MM.1S (cell line): ENCODE measurements around the gene FHIT.

Source experiments
- DNase-seq: peaks from one replicate; pipeline ENCODE4 v3.0.0-alpha.2; 2015
- H2AFZ ChIP-seq: fragments of 300-600 bp; sonication (generic); 2 replicates; pipeline ENCODE4 v1.6.0; 2016; ENCODE audit warnings: antibody characterized with exemption, low read length
- H3F3A ChIP-seq: fragments of 300-600 bp; sonication (generic); 2 replicates; pipeline ENCODE4 v1.6.1; 2016; ENCODE audit warnings: mild to moderate bottlenecking, antibody characterized with exemption, low read length, moderate library complexity, mixed read lengths; ENCODE audit not compliant: insufficient read depth
- H3K27ac ChIP-seq: fragments of 300-600 bp; sonication (generic); 2 replicates; pipeline ENCODE4 v1.5.1; 2016; ENCODE audit warnings: mild to moderate bottlenecking, low read length
- H3K27me3 ChIP-seq: fragments of 300-600 bp; sonication (generic); replicated peaks from 2 replicates; pipeline ENCODE4 v1.6.0; 2016; ENCODE audit warnings: low read length; ENCODE audit not compliant: insufficient read depth
- H3K36me3 ChIP-seq: fragments of 300-600 bp; sonication (generic); replicated peaks from 2 replicates; pipeline ENCODE4 v1.6.1; 2016; ENCODE audit warnings: mild to moderate bottlenecking, low read length, mixed read lengths; ENCODE audit not compliant: insufficient read depth
- H3K4me1 ChIP-seq: fragments of 300-600 bp; sonication (generic); 2 replicates; pipeline ENCODE4 v1.6.1; 2016; ENCODE audit warnings: low read length, mixed read lengths
- H3K4me2 ChIP-seq: fragments of 300-600 bp; sonication (generic); 2 replicates; pipeline ENCODE4 v1.6.0; 2016; ENCODE audit warnings: low read depth, low read length
- H3K4me3 ChIP-seq: fragments of 300-600 bp; sonication (generic); 2 replicates; pipeline ENCODE4 v1.5.1; 2016; ENCODE audit warnings: low read length, mixed read lengths
- H3K79me2 ChIP-seq: fragments of 300-600 bp; sonication (generic); 2 replicates; pipeline ENCODE4 v1.6.1; 2016; ENCODE audit warnings: mixed run types, low read length, mixed read lengths
- H3K9ac ChIP-seq: fragments of 300-600 bp; sonication (generic); 2 replicates; pipeline ENCODE4 v1.6.1; 2016; ENCODE audit warnings: low read length, mixed read lengths
- H3K9me2 ChIP-seq: fragments of 300-600 bp; sonication (generic); replicated peaks from 2 replicates; pipeline ENCODE4 v1.6.1; 2016; ENCODE audit warnings: mild to moderate bottlenecking, low read length, mixed read lengths; ENCODE audit not compliant: insufficient read depth
- H3K9me3 ChIP-seq: fragments of 300-600 bp; sonication (generic); replicated peaks from 2 replicates; pipeline ENCODE4 v1.6.1; 2016; ENCODE audit warnings: mild to moderate bottlenecking, low read length, mixed read lengths; ENCODE audit not compliant: insufficient read depth
- H4K20me1 ChIP-seq: fragments of 300-600 bp; sonication (generic); 2 replicates; pipeline ENCODE4 v1.6.1; 2016; ENCODE audit warnings: mild to moderate bottlenecking, low read length, moderate library complexity, mixed read lengths; ENCODE audit not compliant: insufficient read depth
- CTCF ChIP-seq: fragments of 300-600 bp; sonication (generic); IDR thresholded peaks from 2 replicates; pipeline ENCODE4 v1.5.1; 2016; ENCODE audit warnings: antibody characterized with exemption, low read length, mixed read lengths
- EZH2 ChIP-seq: fragments of 300-600 bp; sonication (generic); optimal IDR thresholded peaks from 2 replicates; pipeline ENCODE3; 2017; ENCODE audit warnings: low read depth, mild to moderate bottlenecking, antibody characterized with exemption, low read length, mixed read lengths
- EZH2phosphoT487 ChIP-seq: fragments of 300-600 bp; sonication (generic); IDR thresholded peaks from 2 replicates; pipeline ENCODE4 v1.6.1; 2018; ENCODE audit warnings: antibody characterized with exemption, low read length

Gene FHIT

GRCh38 chr3:61180206-61180605, 71.0 kb downstream of the FHIT start:
- Histone ChIP-seq H3K79me2 (no peaks in the 10 kb centered on the region), H3K27me3 (no peaks in the 10 kb centered on the region), H3F3A (no peaks in the 10 kb centered on the region), H3K27ac (no peak overlapping the region), H2AFZ (no peak overlapping the region), H4K20me1 (no peaks in the 10 kb centered on the region; the same call in 1 of the 2 replicates), H3K9me2 (no peaks in the 10 kb centered on the region), H3K9ac (no peak overlapping the region), H3K9me3 (no peaks in the 10 kb centered on the region), H3K4me1 (no peaks in the 10 kb centered on the region), H3K36me3 (no peaks in the 10 kb centered on the region), H3K4me2 (no peak overlapping the region), H3K4me3 (no peak overlapping the region)
- TF ChIP-seq EZH2 (no peak), CTCF (no peak), EZH2phosphoT487 (no peak)
- DNase-seq = no peak

GRCh38 chr3:61178167-61178566, 73.1 kb downstream of the FHIT start:
- DNase-seq = no peak
- no peaks in the 10 kb centered on the region for H3K79me2 ChIP-seq
- no peak overlapping the region for H3K27ac ChIP-seq
- H3K4me1 ChIP-seq = no peaks in the 10 kb centered on the region
- H2AFZ ChIP-seq = no peak overlapping the region
- H3K4me2 ChIP-seq = no peak overlapping the region
- no peaks in the 10 kb centered on the region for H3K27me3 ChIP-seq
- H3F3A ChIP-seq = no peaks in the 10 kb centered on the region
- no peaks in the 10 kb centered on the region for H3K9me2 ChIP-seq
- no peaks in the 10 kb centered on the region for H3K9me3 ChIP-seq
- no peaks in the 10 kb centered on the region; the same call in 1 of the 2 replicates for H4K20me1 ChIP-seq
- no peak overlapping the region for H3K4me3 ChIP-seq
- TF ChIP-seq CTCF (no peak), EZH2 (no peak), EZH2phosphoT487 (no peak)
- H3K9ac ChIP-seq = no peak overlapping the region
- no peaks in the 10 kb centered on the region for H3K36me3 ChIP-seq

- Histone ChIP-seq H3K79me2 (no peaks in the 10 kb centered on the region), H4K20me1 (no peaks in the 10 kb centered on the region; the same call in 1 of the 2 replicates), H3K9me2 (no peaks in the 10 kb centered on the region), H3K27me3 (no peaks in the 10 kb centered on the region), H3K9ac (no peak overlapping the region), H3K4me1 (no peaks in the 10 kb centered on the region), H2AFZ (no peak overlapping the region), H3F3A (no peaks in the 10 kb centered on the region), H3K4me3 (no peak overlapping the region), H3K36me3 (no peaks in the 10 kb centered on the region), H3K9me3 (no peaks in the 10 kb centered on the region), H3K4me2 (no peak overlapping the region), H3K27ac (no peak overlapping the region)
- no peak for DNase-seq
- TF ChIP-seq EZH2phosphoT487 (no peak), CTCF (no peak), EZH2 (no peak)
Observed at GRCh38 chr3:61177450-61177849, 73.8 kb downstream of the FHIT start.
